ENCODE data around the gene MCMBP.

Gene MCMBP

DNA sequence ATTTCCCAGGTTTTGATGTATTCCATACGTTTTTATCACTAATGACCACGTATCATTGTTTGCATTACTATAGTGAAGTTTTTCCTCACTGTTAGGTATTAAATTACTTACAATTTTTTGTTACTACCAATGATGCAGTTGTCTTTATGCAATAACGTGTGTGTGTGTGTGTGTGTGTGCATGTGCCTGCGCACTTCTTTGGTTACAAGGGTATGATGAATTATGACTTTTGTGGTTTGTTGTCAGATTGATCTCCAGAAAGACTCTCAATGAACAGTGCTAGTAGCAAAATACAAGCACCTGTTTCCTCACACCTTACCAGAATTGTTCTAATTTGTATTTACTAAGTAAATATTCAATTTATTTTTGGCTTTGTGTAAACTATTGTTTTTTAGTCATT lies 51.5 kb downstream of the MCMBP start:
- ATAC-seq: no peak
- TF ChIP-seq PPARA (CRISPR knock-in tag; IDR thresholded peaks at IDR 0.05; ENCODE audit: borderline replicate concordance): no peak
- no peak for TF ChIP-seq CSRNP3 (CRISPR knock-in tag; IDR thresholded peaks at IDR 0.05)
- no peak for TF ChIP-seq ZNF8 (CRISPR knock-in tag; IDR thresholded peaks at IDR 0.05)
- no peak for TF ChIP-seq ZFP30 (CRISPR knock-in tag; IDR thresholded peaks at IDR 0.05)
- no peak for TF ChIP-seq SNAI2 (CRISPR knock-in tag; IDR thresholded peaks at IDR 0.05)
- no peak for TF ChIP-seq ESRRG (CRISPR knock-in tag; IDR thresholded peaks at IDR 0.05)

- TF ChIP-seq RARB (CRISPR knock-in tag; IDR thresholded peaks at IDR 0.05) (no peak), BACH2 (CRISPR knock-in tag; IDR thresholded peaks at IDR 0.05; ENCODE audit: borderline replicate concordance) (no peak), ZFP3 (CRISPR knock-in tag; IDR thresholded peaks at IDR 0.05) (no peak), ZNF8 (CRISPR knock-in tag; IDR thresholded peaks at IDR 0.05) (no peak), ZNF565 (CRISPR knock-in tag; conservative IDR thresholded peaks at IDR 0.05; ENCODE audit: low read depth) (no peak), CREB5 (CRISPR knock-in tag; IDR thresholded peaks at IDR 0.05; ENCODE audit: low read depth) (no peak), TCF4 (CRISPR knock-in tag; IDR thresholded peaks at IDR 0.05; ENCODE audit: borderline replicate concordance) (no peak), TOX (CRISPR knock-in tag; IDR thresholded peaks at IDR 0.05; ENCODE audit: borderline replicate concordance) (no peak), ESRRG (CRISPR knock-in tag; IDR thresholded peaks at IDR 0.05) (no peak), CSRNP3 (CRISPR knock-in tag; IDR thresholded peaks at IDR 0.05) (no peak), ZFP30 (CRISPR knock-in tag; IDR thresholded peaks at IDR 0.05) (no peak)
- no peak for ATAC-seq
These were observed 53.8 kb downstream of the MCMBP start for GRCh38 chr10:119818889-119819270.

DNA sequence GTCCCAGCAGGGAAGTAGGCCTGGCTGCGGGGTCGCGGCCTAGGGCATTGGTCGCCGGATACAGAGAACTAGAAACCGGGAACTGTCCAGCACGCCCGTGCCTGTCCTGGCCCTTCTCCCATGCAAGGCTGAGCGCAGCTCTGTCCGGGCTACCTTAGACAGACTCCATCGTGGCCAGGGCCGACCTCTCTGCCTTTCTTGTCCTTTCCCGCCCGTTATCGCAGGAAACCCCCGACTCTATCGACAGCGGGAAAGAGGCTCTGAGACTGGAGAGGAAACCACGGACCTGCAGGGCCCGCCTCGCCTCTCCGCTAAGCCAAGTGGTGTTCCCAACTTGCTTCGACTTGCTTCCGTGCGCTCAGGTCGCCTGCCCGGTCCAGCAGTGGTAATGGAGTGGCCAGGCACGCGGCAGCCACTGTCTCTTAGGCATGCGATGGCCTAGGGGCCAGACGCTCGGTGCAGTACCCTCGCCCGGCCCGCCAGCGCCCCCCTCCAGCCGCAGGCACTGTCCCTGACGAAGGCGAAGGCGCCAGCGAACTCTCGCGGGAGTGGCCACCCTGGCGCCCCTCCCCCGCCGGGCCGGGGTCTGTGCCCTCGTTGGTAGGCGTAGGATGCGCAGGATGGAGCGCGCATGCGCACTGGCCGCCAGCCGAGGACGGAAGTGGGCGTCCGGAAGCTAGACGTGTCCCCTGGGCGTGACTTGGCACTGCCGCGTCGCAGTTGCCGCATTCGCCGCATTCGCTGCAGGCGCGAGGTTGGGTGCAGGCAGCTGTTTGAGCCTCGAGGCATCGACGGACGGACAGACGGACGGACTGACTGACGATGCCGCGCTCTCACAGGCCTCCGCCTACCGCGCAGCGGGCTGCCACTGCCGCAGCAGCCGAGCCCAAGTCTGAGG lies 54.4 kb downstream of the MCMBP start:
- TF ChIP-seq SNAI2 (CRISPR knock-in tag; IDR thresholded peaks at IDR 0.05) (no peak), ARNTL (CRISPR knock-in tag; IDR thresholded peaks at IDR 0.05; ENCODE audit: borderline replicate concordance, low read depth) (no peak), RARB (CRISPR knock-in tag; IDR thresholded peaks at IDR 0.05) (no peak), GLIS3 (CRISPR knock-in tag; IDR thresholded peaks at IDR 0.05) (no peak), ZNF565 (CRISPR knock-in tag; conservative IDR thresholded peaks at IDR 0.05; ENCODE audit: low read depth) (no peak), ISL1 (CRISPR knock-in tag; IDR thresholded peaks at IDR 0.05) (no peak), CSRNP3 (CRISPR knock-in tag; IDR thresholded peaks at IDR 0.05) (no peak)
- no peak for ATAC-seq

- TF ChIP-seq BACH2 (CRISPR knock-in tag; IDR thresholded peaks at IDR 0.05; ENCODE audit: borderline replicate concordance) (no peak), CSDC2 (CRISPR knock-in tag; IDR thresholded peaks at IDR 0.05) (no peak), TCF4 (CRISPR knock-in tag; IDR thresholded peaks at IDR 0.05; ENCODE audit: borderline replicate concordance) (no peak), ZNF565 (CRISPR knock-in tag; conservative IDR thresholded peaks at IDR 0.05; ENCODE audit: low read depth) (no peak), ZFP3 (CRISPR knock-in tag; IDR thresholded peaks at IDR 0.05) (no peak), TSHZ2 (CRISPR knock-in tag; IDR thresholded peaks at IDR 0.05) (no peak), ARNTL (CRISPR knock-in tag; IDR thresholded peaks at IDR 0.05; ENCODE audit: borderline replicate concordance, low read depth) (no peak), PPARA (CRISPR knock-in tag; IDR thresholded peaks at IDR 0.05; ENCODE audit: borderline replicate concordance) (no peak), SNAI2 (CRISPR knock-in tag; IDR thresholded peaks at IDR 0.05) (no peak), ISL1 (CRISPR knock-in tag; IDR thresholded peaks at IDR 0.05) (no peak), ZNF70 (CRISPR knock-in tag; IDR thresholded peaks at IDR 0.05) (no peak), TOX (CRISPR knock-in tag; IDR thresholded peaks at IDR 0.05; ENCODE audit: borderline replicate concordance) (no peak)
- ATAC-seq: no peak
These were observed 57.0 kb downstream of the MCMBP start for GRCh38 chr10:119815671-119816070.
